HFFc6 (cell line): ENCODE measurements around the gene ARL10. TPM values are rescaled to one million over a fixed set of nuclear protein-coding genes. Genes with fewer than 3 reads are reported as not detected.

Experiments used
- DNase-seq: peaks from one replicate; pipeline ENCODE4 v3.0.0-alpha.2; 2018
- H3K27ac Mint-ChIP-seq: 2 replicates; pipeline ENCODE4 v1.8.0; 2020; ENCODE audit warnings: mild to moderate bottlenecking, mixed read lengths
- H3K27me3 Mint-ChIP-seq: 2 replicates; pipeline ENCODE4 v1.8.0; 2021; ENCODE audit warnings: mild to moderate bottlenecking, moderate library complexity, mixed read lengths; ENCODE audit not compliant: insufficient read depth
- H3K36me3 Mint-ChIP-seq: 2 replicates; pipeline ENCODE4 v1.8.0; 2021; ENCODE audit warnings: low read depth, mixed read lengths
- H3K4me1 Mint-ChIP-seq: 2 replicates; pipeline ENCODE4 v1.8.0; 2020; ENCODE audit warnings: low read depth, mixed read lengths
- H3K4me3 Mint-ChIP-seq: 2 replicates; pipeline ENCODE4 v1.8.0; 2020; ENCODE audit warnings: mild to moderate bottlenecking, moderate library complexity, mixed read lengths
- H3K9me3 Mint-ChIP-seq: 2 replicates; pipeline ENCODE4 v1.8.0; 2020; ENCODE audit warnings: mild to moderate bottlenecking, mixed read lengths
- total RNA-seq, 6 experiments: library from RNA; stranded (reverse); fragmentation: NEBNext Ultra II Directional; extraction: Animal tissue kit (Norgen Biotek cat#: 25700); gene quantifications; 2 replicates in 1 of 6; 3 replicates in 5 of 6; pipeline ENCODE4 v1.2.3, GENCODE V29; 2021
- TF ChIP-seq, protein P1 (sequence below): fragments of 200-600 bp; sonication (generic); IDR thresholded peaks from 2 replicates; pipeline ENCODE4 v1.5.0; 2021; ENCODE audit warnings: antibody characterized with exemption, mild to moderate bottlenecking

The ARL10 gene
- total RNA-seq, 6 experiments from 2014 or later, result 6.6 to 8.9 (median 8.0) TPM

DNA sequence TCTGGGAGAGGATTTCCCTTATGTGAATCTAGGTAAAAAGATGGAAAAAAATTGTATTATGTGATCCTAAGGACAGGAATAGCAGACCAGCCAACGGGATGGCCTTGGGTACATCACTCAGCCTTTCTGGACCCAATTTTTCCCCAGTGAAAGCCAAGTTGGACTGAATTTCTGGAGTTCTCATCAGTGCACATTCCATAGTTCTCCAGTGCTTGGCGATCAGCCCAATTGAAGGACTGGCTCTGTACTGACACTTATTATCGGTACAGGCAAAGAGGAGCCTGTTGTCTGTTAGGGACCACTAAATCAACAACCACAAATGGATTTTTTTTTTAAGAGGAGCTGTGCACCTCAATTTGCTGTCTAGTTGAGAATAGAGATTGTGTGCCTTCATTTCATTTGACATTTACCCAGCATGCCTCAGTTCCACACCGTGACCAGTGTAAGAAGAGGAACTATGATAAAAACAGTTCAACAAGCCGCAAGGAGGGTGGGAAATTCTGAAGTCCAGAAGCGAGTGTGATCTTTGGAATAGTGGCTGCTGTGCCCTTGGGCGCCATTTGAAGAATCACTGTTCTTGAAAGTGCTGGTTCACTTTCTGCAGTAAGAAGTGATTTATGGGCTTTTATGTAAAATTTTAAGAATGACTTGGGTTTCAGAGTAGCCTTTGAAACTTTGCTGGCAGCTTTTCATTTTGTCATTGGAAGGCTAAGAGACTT, 8.0 kb downstream of the ARL10 start:
- TF ChIP-seq, protein P1, sequence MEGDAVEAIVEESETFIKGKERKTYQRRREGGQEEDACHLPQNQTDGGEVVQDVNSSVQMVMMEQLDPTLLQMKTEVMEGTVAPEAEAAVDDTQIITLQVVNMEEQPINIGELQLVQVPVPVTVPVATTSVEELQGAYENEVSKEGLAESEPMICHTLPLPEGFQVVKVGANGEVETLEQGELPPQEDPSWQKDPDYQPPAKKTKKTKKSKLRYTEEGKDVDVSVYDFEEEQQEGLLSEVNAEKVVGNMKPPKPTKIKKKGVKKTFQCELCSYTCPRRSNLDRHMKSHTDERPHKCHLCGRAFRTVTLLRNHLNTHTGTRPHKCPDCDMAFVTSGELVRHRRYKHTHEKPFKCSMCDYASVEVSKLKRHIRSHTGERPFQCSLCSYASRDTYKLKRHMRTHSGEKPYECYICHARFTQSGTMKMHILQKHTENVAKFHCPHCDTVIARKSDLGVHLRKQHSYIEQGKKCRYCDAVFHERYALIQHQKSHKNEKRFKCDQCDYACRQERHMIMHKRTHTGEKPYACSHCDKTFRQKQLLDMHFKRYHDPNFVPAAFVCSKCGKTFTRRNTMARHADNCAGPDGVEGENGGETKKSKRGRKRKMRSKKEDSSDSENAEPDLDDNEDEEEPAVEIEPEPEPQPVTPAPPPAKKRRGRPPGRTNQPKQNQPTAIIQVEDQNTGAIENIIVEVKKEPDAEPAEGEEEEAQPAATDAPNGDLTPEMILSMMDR, result no peak
- no peak for DNase-seq
- no peak overlapping the region for H3K4me3 Mint-ChIP-seq
- H3K36me3 Mint-ChIP-seq, result peaks cover 4% of the 10 kb centered on the region; the same call in 1 of the 2 replicates
- no peaks in the 10 kb centered on the region for H3K9me3 Mint-ChIP-seq
- H3K4me1 Mint-ChIP-seq, result no peaks in the 10 kb centered on the region
- H3K27me3 Mint-ChIP-seq, result peaks cover 1% of the 10 kb centered on the region; the same call in 1 of the 2 replicates
- H3K27ac Mint-ChIP-seq, result no peak overlapping the region

DNA sequence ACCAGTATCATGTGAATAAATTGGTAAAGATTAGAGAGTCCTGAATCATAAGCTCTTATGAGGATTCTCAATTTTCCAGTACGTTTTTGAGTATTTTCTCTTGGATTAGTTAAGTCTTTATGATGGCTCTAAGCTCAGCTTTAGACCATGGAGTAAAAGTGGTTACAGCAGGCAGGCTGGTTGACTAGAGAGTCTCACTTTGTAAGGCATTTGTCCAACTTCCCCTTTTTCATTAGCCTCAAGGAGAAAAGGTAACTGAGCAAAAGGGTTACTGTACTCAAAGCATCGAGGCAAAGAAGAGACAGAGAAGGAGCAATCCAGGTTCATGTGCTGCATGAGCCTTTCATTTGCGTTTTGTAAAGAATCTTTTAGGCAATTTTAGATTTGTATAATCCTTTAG, 14.6 kb downstream of the ARL10 start:
- no peak overlapping the region for H3K27ac Mint-ChIP-seq
- H3K4me3 Mint-ChIP-seq, result no peak overlapping the region
- H3K27me3 Mint-ChIP-seq, result no peaks in the 10 kb centered on the region; the same call in 1 of the 2 replicates
- TF ChIP-seq, protein P1, result no peak
- H3K9me3 Mint-ChIP-seq, result no peaks in the 10 kb centered on the region
- H3K36me3 Mint-ChIP-seq, result peaks cover 18% of the 10 kb centered on the region
- no peak for DNase-seq
- no peaks in the 10 kb centered on the region for H3K4me1 Mint-ChIP-seq

DNA sequence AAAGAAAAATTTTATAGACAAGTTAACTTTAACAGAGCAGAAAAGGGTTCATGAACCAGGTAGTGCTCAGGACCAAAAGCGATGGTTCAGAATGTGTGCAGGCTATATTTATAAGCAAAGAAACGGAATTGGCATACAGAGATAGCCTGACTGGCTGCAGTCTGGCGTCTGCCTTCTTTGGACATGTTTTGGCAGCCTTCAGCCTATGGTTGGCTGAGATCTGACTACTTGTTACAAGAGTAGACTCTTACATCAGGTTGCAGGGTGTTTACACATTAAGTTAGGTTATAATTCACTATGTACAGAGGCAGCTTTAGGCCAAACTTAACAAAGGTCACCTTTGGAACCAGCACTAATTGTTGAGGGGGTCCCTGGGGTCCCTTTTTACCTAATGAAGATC, 16.1 kb downstream of the ARL10 start:
- TF ChIP-seq, protein P1, result no peak
- Mint-ChIP-seq H3K4me1 (peaks cover 11% of the 10 kb centered on the region), H3K9me3 (no peaks in the 10 kb centered on the region), H3K36me3 (peaks cover 20% of the 10 kb centered on the region), H3K27me3 (no peaks in the 10 kb centered on the region; the same call in none of the 2 replicates), H3K4me3 (no peak overlapping the region), H3K27ac (no peak overlapping the region)
- DNase-seq, result no peak

DNA sequence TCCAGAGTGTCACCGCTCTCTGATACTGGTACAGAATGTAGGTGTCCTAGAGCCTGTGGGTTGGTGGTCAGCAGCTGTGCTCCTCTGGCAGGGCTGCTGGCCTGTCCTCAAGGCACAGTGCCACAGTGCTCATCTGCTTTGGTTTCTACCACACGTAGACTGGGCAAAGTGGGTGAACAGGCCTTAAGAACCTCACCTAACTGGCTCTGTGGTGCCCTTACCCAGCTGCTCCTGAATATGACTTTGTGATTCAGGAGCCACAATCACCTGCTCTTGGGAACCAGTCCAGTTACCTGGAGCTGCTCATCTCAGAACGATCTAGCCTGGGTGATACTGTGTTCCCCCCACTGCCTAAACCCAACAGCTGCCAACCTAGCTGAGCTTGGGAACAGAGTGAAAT, 16.7 kb downstream of the ARL10 start:
- peaks cover 25% of the 10 kb centered on the region for H3K36me3 Mint-ChIP-seq
- DNase-seq, result no peak
- no peaks in the 10 kb centered on the region; the same call in none of the 2 replicates for H3K27me3 Mint-ChIP-seq
- no peak overlapping the region for H3K27ac Mint-ChIP-seq
- no peak overlapping the region for H3K4me3 Mint-ChIP-seq
- peaks cover 16% of the 10 kb centered on the region for H3K4me1 Mint-ChIP-seq
- H3K9me3 Mint-ChIP-seq, result no peaks in the 10 kb centered on the region
- TF ChIP-seq, protein P1, result no peak

DNA sequence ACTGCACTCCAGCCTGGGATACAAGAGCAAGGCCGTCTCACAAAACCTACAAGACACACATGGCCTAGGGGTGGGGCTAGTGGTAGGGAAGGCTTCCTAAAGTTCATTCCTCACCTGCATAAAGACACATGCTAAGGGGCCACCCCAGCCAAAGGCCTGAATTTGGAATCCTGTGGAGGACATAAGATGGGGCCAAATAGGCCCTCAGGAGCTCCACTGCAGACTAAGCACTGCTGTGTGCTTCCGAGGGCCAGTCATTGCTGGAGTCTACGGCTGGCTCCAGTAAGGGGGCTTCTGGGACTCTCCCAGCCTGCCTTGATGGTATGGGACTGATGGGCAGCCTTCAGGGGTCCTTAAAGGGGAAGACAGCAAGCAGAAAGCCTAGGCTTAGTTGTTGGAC, 17.4 kb downstream of the ARL10 start:
- peaks cover 22% of the 10 kb centered on the region for H3K4me1 Mint-ChIP-seq
- TF ChIP-seq, protein P1, result no peak
- DNase-seq, result no peak
- no peak overlapping the region for H3K4me3 Mint-ChIP-seq
- H3K36me3 Mint-ChIP-seq, result peaks cover 33% of the 10 kb centered on the region
- no peak overlapping the region for H3K27ac Mint-ChIP-seq
- no peaks in the 10 kb centered on the region for H3K9me3 Mint-ChIP-seq
- H3K27me3 Mint-ChIP-seq, result no peaks in the 10 kb centered on the region; the same call in none of the 2 replicates
